Cardiac fibroblast (primary cell): Measurements from ENCODE around the gene MTUS2.
A peak's percentile ranks its signal among the peaks of the same experiment; 100 is the strongest.

Experiments
- DNase-seq, 2 donors: peaks; one replicate each; pipeline versions ENCODE4 v3.0.0 to v3.0.0-alpha.2; 2010; ENCODE audit warnings: low read depth in 2 of 2
- H3K4me3 ChIP-seq, 2 donors: replicated peaks in 1 of 2; 1 replicate in 1 of 2; 2 replicates in 1 of 2; pipeline ENCODE4 v1.5.1; 2011; ENCODE audit warnings: low read depth in 2 of 2, low read length in 2 of 2, mild to moderate bottlenecking in 2 of 2, moderate library complexity in 1 of 2
- TF ChIP-seq, protein P1 (sequence below): IDR thresholded peaks from one replicate; pipeline ENCODE4 v1.5.1; 2011; ENCODE audit warnings: low read depth, mild to moderate bottlenecking, low read length, inconsistent platforms

MTUS2 gene

GRCh38 chr13:29515372-29515771, 695.2 kb downstream of the MTUS2 start:
- H3K4me3 ChIP-seq: no peak overlapping the region
- TF ChIP-seq, protein P1, sequence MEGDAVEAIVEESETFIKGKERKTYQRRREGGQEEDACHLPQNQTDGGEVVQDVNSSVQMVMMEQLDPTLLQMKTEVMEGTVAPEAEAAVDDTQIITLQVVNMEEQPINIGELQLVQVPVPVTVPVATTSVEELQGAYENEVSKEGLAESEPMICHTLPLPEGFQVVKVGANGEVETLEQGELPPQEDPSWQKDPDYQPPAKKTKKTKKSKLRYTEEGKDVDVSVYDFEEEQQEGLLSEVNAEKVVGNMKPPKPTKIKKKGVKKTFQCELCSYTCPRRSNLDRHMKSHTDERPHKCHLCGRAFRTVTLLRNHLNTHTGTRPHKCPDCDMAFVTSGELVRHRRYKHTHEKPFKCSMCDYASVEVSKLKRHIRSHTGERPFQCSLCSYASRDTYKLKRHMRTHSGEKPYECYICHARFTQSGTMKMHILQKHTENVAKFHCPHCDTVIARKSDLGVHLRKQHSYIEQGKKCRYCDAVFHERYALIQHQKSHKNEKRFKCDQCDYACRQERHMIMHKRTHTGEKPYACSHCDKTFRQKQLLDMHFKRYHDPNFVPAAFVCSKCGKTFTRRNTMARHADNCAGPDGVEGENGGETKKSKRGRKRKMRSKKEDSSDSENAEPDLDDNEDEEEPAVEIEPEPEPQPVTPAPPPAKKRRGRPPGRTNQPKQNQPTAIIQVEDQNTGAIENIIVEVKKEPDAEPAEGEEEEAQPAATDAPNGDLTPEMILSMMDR: no peak
- no peak for DNase-seq

GRCh38 chr13:29516012-29516411, 695.9 kb downstream of the MTUS2 start:
- no peak overlapping the region for H3K4me3 ChIP-seq
- TF ChIP-seq, protein P1: no peak
- DNase-seq: peak in 1 of 2 donors; percentile 45

GRCh38 chr13:29516880-29517279, 696.7 kb downstream of the MTUS2 start:
- H3K4me3 ChIP-seq: no peak overlapping the region
- DNase-seq: no peak
- TF ChIP-seq, protein P1: no peak

GRCh38 chr13:29519921-29520320, 699.8 kb downstream of the MTUS2 start:
- TF ChIP-seq, protein P1: no peak
- DNase-seq: no peak
- no peak overlapping the region for H3K4me3 ChIP-seq

DNA sequence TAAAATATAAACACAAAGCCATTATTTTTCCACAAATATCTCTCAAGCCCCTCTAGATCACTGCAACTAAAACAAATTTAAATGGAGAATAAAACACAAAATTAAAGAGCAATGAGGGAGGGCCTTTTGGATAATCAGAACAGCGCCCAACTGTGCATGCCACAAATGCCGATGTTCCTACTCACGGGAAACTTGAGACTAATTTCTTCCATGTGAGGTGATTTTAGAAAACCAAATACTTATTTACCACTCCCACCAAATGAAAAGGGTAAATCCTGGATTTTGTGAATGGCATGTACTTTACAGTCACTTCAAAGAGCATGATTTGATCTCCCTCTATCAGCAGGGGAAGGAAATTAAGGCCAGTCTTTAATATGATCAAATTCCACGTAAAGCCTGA, 700.5 kb downstream of the MTUS2 start:
- peak; percentile 68 to 86 for DNase-seq
- no peak overlapping the region for H3K4me3 ChIP-seq
- TF ChIP-seq, protein P1: no peak

DNA sequence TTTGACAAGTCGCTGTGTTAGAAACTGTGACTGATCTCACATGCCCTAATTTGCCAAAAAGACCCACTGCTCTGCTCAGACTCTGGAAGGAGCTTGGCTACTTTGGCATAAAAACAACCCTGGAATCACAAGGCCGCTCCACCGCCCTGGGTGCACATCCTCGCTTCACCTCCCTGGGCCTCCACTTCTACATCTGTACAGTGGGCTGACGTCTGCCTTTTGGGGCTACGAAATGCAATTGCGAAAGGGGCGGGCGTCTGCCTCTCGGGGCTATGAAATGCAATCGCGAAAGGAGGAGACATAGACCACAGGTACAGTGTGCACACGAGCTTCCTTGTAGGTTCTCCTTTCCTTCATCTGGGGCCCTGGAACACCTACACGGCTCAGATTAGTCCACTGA, 701.2 kb downstream of the MTUS2 start:
- H3K4me3 ChIP-seq: no peak overlapping the region
- TF ChIP-seq, protein P1: no peak
- no peak for DNase-seq

DNA sequence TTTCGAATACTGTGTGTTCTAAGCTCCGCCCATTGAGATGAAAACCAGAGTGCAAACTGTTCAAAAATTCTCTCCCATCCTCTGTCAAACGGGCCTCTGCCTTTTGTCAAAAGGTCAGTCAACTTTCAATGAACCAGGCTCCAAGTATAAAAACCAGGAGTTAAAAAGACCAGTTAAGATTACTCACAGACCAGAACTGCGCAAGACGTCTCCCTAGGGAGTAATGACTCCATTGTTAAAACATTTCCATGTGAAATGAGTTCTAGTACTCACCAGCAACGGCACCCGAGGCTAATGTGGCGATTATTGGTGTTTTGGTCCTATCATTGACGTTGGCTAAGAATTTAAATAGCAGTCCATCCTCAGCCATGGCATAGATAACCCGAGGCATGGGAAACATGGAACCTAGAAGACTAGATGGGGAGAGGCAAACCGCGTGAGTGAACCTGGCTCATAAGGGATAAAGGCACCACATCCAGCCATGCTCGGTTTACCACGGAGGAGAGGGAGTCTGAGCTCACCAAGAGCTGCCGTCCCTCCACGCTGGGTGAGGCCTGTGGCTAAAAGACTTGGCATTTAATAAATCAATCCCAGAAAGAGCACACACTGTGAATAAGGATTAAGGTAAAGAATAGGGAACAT, 702.0 kb downstream of the MTUS2 start:
- peak; percentile 97 to 99 for DNase-seq
- no peak overlapping the region for H3K4me3 ChIP-seq
- TF ChIP-seq, protein P1: no peak
